ENCODE results near the gene NECTIN1.

NECTIN1 gene

GRCh38 chr11:119708384-119708783 lies 20.6 kb downstream of the NECTIN1 start:
- FAIRE-seq (no peak), DNase-seq (ENCODE audit: insufficient read length, low spot score) (no peak)
- TF ChIP-seq POLR2A (IDR thresholded peaks at IDR 0.05; ENCODE audit: low read depth, low read length) = no peak

DNA sequence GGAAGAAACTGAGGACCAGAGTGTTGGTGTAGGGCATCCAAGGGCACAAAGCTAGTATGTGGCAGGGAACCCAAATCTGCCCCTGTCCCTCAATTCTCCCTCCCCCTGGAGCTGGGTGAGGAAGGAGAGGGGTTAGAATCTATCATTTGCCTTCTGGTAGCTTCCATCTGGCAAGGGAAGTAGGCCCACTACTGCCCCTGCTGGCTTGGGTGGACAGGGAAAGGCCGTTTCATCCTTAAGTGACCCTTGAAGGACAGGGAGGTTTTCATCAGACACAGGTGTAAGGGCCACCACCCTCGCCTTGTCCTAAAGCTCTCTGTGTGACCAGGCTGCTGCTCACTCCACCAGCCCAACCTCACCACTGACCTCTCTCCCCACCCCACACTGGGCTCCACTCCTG lies 22.1 kb downstream of the NECTIN1 start:
- no peak for DNase-seq (ENCODE audit: insufficient read length, low spot score)
- FAIRE-seq = no peak
- no peak for TF ChIP-seq POLR2A (IDR thresholded peaks at IDR 0.05; ENCODE audit: low read depth, low read length)

DNA sequence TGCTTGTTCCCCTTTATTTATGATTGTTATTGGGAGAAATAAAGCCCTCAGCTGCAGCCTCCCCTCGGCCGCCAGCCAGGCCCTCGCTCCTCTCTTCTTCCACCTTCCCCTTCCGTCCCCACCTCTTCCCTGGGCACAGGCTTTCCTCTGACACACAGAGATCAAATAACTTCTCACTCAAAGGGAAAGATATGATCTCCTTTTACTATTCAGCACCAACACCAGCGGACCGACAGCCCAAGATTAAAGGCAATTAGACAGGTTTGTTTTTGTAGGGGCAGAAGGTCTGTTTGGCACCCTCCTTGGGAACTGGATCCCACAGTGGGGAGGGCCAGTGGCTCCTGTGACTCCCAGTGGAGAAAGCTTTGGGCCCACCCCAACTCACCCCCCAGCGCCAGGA lies 23.0 kb downstream of the NECTIN1 start:
- FAIRE-seq (no peak), DNase-seq (ENCODE audit: insufficient read length, low spot score) (no peak)
- TF ChIP-seq POLR2A (IDR thresholded peaks at IDR 0.05; ENCODE audit: low read depth, low read length) = no peak

DNA sequence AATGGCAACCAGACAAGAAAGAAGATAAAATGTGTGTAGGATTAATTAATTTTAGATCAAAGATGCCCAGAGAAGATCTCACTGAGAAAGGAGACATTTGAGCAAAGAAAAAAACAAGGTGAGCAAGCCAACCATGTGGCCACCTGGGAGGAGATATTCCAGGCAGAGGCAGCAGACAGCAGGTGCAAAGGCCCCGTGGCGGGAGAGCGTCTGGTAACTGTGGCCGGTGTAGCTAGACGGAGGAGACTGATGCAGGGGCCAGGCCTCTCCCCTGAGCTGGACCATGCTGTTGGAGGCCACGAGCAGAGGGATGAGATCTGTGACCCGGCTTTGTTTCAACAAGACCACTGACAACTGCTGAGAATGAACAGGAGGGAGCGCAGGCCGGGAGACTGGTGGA lies 23.6 kb downstream of the NECTIN1 start:
- DNase-seq (ENCODE audit: insufficient read length, low spot score) (no peak), FAIRE-seq (no peak)
- no peak for TF ChIP-seq POLR2A (IDR thresholded peaks at IDR 0.05; ENCODE audit: low read depth, low read length)

DNA sequence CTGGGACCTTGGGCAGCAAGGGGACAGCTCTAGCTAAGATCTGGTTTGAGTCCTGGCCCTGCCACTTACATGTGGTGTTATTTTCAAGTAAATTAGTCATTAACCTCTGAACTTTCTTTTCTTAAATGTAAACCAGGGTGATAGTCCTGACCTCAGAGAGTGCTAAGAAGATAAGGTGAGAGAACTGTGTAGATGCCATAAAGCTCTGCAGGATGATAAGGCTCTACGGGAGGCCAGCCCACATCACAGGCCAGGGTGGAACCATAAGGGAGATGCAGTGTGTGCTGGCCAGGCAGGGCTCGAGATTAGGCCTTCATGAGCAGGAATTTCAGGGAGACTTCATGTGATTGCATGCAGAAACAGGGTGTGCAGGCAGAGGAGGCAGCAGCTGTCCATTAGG lies 24.2 kb downstream of the NECTIN1 start:
- no peak for DNase-seq (ENCODE audit: insufficient read length, low spot score)
- no peak for TF ChIP-seq POLR2A (IDR thresholded peaks at IDR 0.05; ENCODE audit: low read depth, low read length)
- no peak for FAIRE-seq

DNA sequence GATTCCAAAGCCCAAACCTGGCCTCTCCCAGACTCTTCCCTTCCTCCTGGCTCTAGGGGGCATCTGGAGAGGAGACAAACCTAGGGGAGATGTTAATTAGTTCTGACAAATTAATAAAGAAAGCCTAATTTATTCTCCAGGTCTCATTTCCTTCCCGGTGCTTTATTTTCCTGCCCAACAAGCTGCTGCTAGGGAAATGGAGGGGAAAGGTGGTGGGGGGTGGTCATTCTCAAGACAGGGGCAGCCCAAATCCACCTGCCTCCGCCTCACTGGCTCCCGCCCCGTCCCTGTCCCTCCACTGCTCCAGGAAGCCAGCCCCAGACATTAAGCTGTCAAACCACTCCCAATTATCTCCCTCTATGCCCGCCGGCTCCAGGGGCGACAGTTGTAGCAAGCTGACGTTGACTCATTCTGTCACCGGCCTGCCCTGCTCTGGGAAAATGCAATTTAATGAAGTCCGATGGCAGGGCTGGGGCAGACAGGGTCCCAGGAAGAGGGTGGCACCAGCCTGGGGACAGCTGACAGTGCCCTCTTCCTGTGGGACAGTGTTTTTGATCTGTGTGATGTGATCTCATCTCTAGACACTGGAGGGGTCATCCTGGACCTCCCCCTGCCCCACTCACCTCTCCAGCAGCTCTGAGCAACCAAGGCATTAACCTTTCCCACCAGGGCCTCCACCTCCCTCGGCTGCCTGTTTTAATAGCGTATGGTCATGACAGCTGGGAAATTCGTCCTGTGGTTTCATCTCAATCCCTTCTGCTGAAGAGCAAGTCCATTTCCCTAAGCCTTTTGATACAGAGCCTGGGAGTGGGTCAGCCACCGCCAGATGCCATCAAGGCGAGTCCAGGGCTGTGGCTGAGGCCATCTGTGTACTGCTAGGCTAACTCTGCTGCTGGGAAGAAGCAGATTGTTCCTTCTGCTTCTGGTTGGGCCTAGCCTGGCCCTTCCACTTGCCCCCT lies 27.1 kb downstream of the NECTIN1 start:
- no peak for TF ChIP-seq POLR2A (IDR thresholded peaks at IDR 0.05; ENCODE audit: low read depth, low read length)
- DNase-seq (ENCODE audit: insufficient read length, low spot score) = no peak
- no peak for FAIRE-seq

DNA sequence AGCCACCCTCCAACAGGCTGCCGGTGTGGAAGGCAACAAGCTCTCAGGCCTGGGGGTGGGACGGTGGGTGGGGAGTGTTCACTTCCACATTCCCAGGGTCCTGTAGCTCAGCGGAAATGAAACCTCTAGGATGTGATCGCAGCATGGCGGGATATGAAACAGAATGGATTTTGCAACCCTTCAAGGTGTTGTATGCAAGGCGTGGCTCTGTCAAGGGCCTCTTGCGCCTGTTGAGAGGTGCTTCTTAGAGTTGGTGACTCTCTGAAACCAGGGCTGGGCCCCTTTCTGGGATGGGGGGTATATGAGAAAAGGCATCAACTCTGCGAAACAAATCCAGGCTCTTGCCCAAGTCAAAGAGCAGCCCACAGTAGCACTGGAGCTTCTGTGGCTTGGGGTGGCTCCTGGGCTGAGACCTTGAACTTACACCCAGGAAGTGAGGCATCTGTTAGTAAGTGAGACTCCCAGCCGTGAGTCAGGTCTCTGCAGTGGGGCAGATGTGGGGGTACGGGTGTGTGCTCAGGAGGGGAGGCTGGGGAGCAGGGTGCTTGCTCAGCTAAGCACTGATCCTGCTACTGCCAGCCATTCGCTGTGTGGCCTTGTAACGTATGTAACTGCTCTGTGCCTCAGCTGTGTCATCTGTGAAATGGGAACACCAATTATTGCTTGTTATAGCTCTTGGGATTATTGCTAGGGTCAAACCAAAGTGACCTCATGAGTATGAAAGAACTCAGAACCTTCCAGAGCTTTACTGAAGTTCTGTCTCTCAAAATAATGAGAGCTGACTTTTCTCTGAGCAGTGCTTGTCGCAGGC lies 28.3 kb downstream of the NECTIN1 start:
- TF ChIP-seq POLR2A (IDR thresholded peaks at IDR 0.05; ENCODE audit: low read depth, low read length) = no peak
- FAIRE-seq = peak; percentile 52
- DNase-seq (ENCODE audit: insufficient read length, low spot score) = peak; percentile 71

DNA sequence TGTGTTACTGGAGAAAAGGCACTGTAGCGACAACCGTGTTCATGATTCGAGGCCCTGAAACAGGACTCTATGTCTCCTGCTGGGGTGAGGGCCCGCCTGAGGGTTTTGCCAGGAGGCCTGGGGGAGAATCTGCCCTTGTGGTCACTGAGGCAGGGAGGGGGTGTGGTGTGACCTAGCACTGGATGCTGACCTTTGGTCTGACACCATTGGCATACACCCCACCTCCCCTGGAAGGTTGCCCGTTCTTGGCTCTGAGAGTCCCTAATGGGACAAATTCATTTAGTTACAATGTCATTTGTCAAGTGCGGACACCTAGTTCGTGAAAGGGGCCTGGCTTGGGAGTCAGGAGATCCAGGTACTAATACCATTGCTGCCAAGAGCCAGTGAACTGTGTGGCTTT lies 29.0 kb downstream of the NECTIN1 start:
- no peak for DNase-seq (ENCODE audit: insufficient read length, low spot score)
- no peak for FAIRE-seq
- TF ChIP-seq POLR2A (IDR thresholded peaks at IDR 0.05; ENCODE audit: low read depth, low read length) = no peak

GRCh38 chr11:119699227-119699626 lies 29.8 kb downstream of the NECTIN1 start:
- FAIRE-seq (no peak), DNase-seq (ENCODE audit: insufficient read length, low spot score) (no peak)
- TF ChIP-seq POLR2A (IDR thresholded peaks at IDR 0.05; ENCODE audit: low read depth, low read length) = no peak

GRCh38 chr11:119697882-119698281 lies 31.1 kb downstream of the NECTIN1 start:
- FAIRE-seq (no peak), DNase-seq (ENCODE audit: insufficient read length, low spot score) (no peak)
- TF ChIP-seq POLR2A (IDR thresholded peaks at IDR 0.05; ENCODE audit: low read depth, low read length) = no peak

- no peak for TF ChIP-seq POLR2A (IDR thresholded peaks at IDR 0.05; ENCODE audit: low read depth, low read length)
- DNase-seq (ENCODE audit: insufficient read length, low spot score) (no peak), FAIRE-seq (no peak)
Observed at GRCh38 chr11:119697445-119697844, 31.6 kb downstream of the NECTIN1 start.

GRCh38 chr11:119696378-119697222 lies 32.4 kb downstream of the NECTIN1 start:
- no peak for TF ChIP-seq POLR2A (IDR thresholded peaks at IDR 0.05; ENCODE audit: low read depth, low read length)
- FAIRE-seq (no peak), DNase-seq (ENCODE audit: insufficient read length, low spot score) (no peak)

- FAIRE-seq (no peak), DNase-seq (ENCODE audit: insufficient read length, low spot score) (no peak)
Observed at GRCh38 chr11:119694334-119694733, 34.7 kb downstream of the NECTIN1 start.

More at GRCh38 chr11:119694334-119694733, 34.7 kb downstream of the NECTIN1 start:
- no peak for TF ChIP-seq POLR2A (IDR thresholded peaks at IDR 0.05; ENCODE audit: low read depth, low read length)
